B cell (primary cell): ENCODE measurements around the gene DUSP7. TPM values are rescaled to one million over a fixed set of nuclear protein-coding genes. Genes with fewer than 3 reads are reported as not detected.

Experiments used
- ATAC-seq: fragments of 200-7000 bp; cut with Tn5 transposase; one replicate; pipeline ENCODE4 v1.10.0; 2021; ENCODE audit warnings: low read depth, mild to moderate bottlenecking, moderate number of reproducible peaks, moderate library complexity
- CTCF ChIA-PET: fragments of 350-600 bp; sonication (Branson Sonifier 250); formaldehyde crosslinking; loops from one replicate; lab custom pipeline; 2021; ENCODE audit warnings: antibody characterized with exemption, inconsistent platforms; lab: Charles Lee
- POLR2A ChIA-PET: fragments of 350-600 bp; sonication (Branson Sonifier 250); formaldehyde crosslinking; loops from one replicate; lab custom pipeline; 2021; ENCODE audit warnings: antibody characterized with exemption; lab: Charles Lee
- DNase-seq: peaks from one replicate; pipeline ENCODE4 v3.0.0; 2013
- H2AFZ ChIP-seq: 2 replicates; pipeline ENCODE4 v1.6.1; 2012; ENCODE audit warnings: mild to moderate bottlenecking, low read depth, low read length; ENCODE audit not compliant: insufficient read depth, poor library complexity, severe bottlenecking
- H3K27ac ChIP-seq, 2 donors: 1 replicate in 1 of 2; 2 replicates in 1 of 2; pipeline ENCODE4 v1.5.1; 2012 to 2013; ENCODE audit warnings: low read length in 2 of 2, mild to moderate bottlenecking in 2 of 2, moderate library complexity in 1 of 2
- H3K27me3 ChIP-seq, 4 experiments: fragments of 200-600 bp in 1 of 4; sonication (generic) in 1 of 4; replicated peaks in 1 of 4; 1 replicate in 2 of 4; 2 replicates in 2 of 4; pipeline versions ENCODE4 v1.6.1 to v1.7.0; 2013 to 2016; ENCODE audit warnings: low read length in 3 of 4, mild to moderate bottlenecking in 2 of 4, mixed read lengths in 1 of 4, moderate library complexity in 1 of 4; ENCODE audit not compliant: insufficient read depth in 4 of 4, control insufficient read depth in 3 of 4; ENCODE audit errors: control extremely low read depth in 1 of 4
- H3K36me3 ChIP-seq, 2 experiments: replicated peaks in 1 of 2; 1 replicate in 1 of 2; 2 replicates in 1 of 2; pipeline versions ENCODE4 v1.6.1 to v1.7.1; 2013; ENCODE audit warnings: low read length in 1 of 2; ENCODE audit not compliant: insufficient read depth in 2 of 2, control insufficient read depth in 1 of 2; ENCODE audit errors: control extremely low read depth in 1 of 2, extremely low read depth in 1 of 2
- H3K4me1 ChIP-seq, 2 donors: fragments of 200-600 bp in 1 of 2; sonication (generic) in 1 of 2; 1 replicate in 1 of 2; 2 replicates in 1 of 2; pipeline versions ENCODE4 v1.5.1 to v1.6.1; 2013 to 2017; ENCODE audit warnings: low read length in 2 of 2; ENCODE audit not compliant: control insufficient read depth in 2 of 2, insufficient read depth in 2 of 2
- H3K4me2 ChIP-seq: replicated peaks from 2 replicates; pipeline ENCODE3; 2012; ENCODE audit warnings: mild to moderate bottlenecking, low read depth, low read length; ENCODE audit not compliant: poor library complexity, severe bottlenecking
- H3K4me3 ChIP-seq, 5 experiments: fragments of 200-600 bp in 1 of 5; sonication (generic) in 1 of 5; 1 replicate in 3 of 5; 2 replicates in 2 of 5; pipeline versions ENCODE4 v1.5.1 to v1.7.0; 2011 to 2016; ENCODE audit warnings: low read length in 4 of 5, mild to moderate bottlenecking in 4 of 5, low read depth in 2 of 5, control low read depth in 1 of 5, moderate library complexity in 1 of 5; ENCODE audit not compliant: insufficient read depth in 1 of 5; ENCODE audit errors: control extremely low read depth in 1 of 5, extremely low read depth in 1 of 5
- H3K79me2 ChIP-seq: fragments of 200-600 bp; sonication (generic); one replicate; pipeline ENCODE4 v1.6.0; 2016; ENCODE audit warnings: low read length; ENCODE audit not compliant: control insufficient read depth, insufficient read depth
- H3K9ac ChIP-seq: fragments of 200-600 bp; sonication (generic); 2 replicates; pipeline ENCODE4 v1.6.1; 2017; ENCODE audit warnings: mild to moderate bottlenecking, low read length, moderate library complexity
- H3K9me3 ChIP-seq, 3 donors: one replicate each; pipeline versions ENCODE4 v1.6.1 to v1.7.1; 2013; ENCODE audit warnings: low read length in 2 of 3; ENCODE audit not compliant: control insufficient read depth in 2 of 3, insufficient read depth in 1 of 3; ENCODE audit errors: control extremely low read depth in 1 of 3
- H4K20me1 ChIP-seq: 2 replicates; pipeline ENCODE4 v1.6.0; 2012; ENCODE audit warnings: mild to moderate bottlenecking, low read length; ENCODE audit not compliant: insufficient read depth, control insufficient read depth, poor library complexity, severe bottlenecking
- H3K27ac Mint-ChIP-seq: one replicate; pipeline ENCODE4 v1.8.0; 2021; ENCODE audit warnings: mixed read lengths
- H3K27me3 Mint-ChIP-seq: one replicate; pipeline ENCODE4 v1.8.0; 2021; ENCODE audit warnings: mixed read lengths
- H3K4me1 Mint-ChIP-seq: one replicate; pipeline ENCODE4 v1.8.0; 2021; ENCODE audit warnings: mixed read lengths
- H3K4me3 Mint-ChIP-seq: one replicate; pipeline ENCODE4 v1.8.0; 2021; ENCODE audit warnings: mixed read lengths
- H3K9me3 Mint-ChIP-seq: one replicate; pipeline ENCODE4 v1.8.0; 2022; ENCODE audit warnings: mixed read lengths; ENCODE audit not compliant: insufficient read depth
- EZH2 ChIP-seq: IDR thresholded peaks from 2 replicates; pipeline ENCODE4 v1.6.1; 2012; ENCODE audit warnings: borderline replicate concordance, low read depth, mild to moderate bottlenecking, moderate library complexity, low read length; ENCODE audit not compliant: insufficient read depth, poor library complexity, severe bottlenecking
- WGBS: methylation state at CpG from one replicate; pipeline ENCODE4 v1.1.5; 2013; ENCODE audit warnings: missing lambda C conversion rate; ENCODE audit not compliant: insufficient coverage; 5-methylcytosine and 5-hydroxymethylcytosine counted together
- intact Hi-C: fragments of 100-400 bp; cut with micrococcal nuclease; formaldehyde crosslinking; loops from one replicate; pipeline ENCODE4 v1.10.0; 2022
- polyA plus RNA-seq: library from polyadenylated mRNA; depleted of rRNA; stranded (reverse); fragments of >200 nt; gene quantifications from 2 replicates; pipeline ENCODE4 v1.2.3, GENCODE V29; 2012
- total RNA-seq, 2 donors: library from RNA; stranded (reverse); fragments of 120-200 nt in 1 of 2; gene quantifications; 1 replicate in 1 of 2; 2 replicates in 1 of 2; pipeline versions ENCODE4 v1.2.3 to v1.2.4, GENCODE V29; 2013 to 2022
- TF ChIP-seq, protein P1 (sequence below): fragments of 200-600 bp; IDR thresholded peaks from one replicate; pipeline ENCODE4 v1.8.0; 2022; ENCODE audit warnings: antibody characterized with exemption, mild to moderate bottlenecking

Gene DUSP7
- total and polyA plus RNA-seq, 2 donors (not counting 1 experiment from before 2014, with no cell fraction given): 5.1 to 6.9 TPM

- H3K27me3 ChIP-seq: peaks cover 0 to 3% (median 0%) of the 10 kb centered on the region in 4 experiments
- intact Hi-C loops: no loop called here
- H3K4me3 Mint-ChIP-seq: no peak overlapping the region
- H3K27ac Mint-ChIP-seq: no peak overlapping the region
- ATAC-seq: no peak
- no peak overlapping the region for H3K9ac ChIP-seq
- no peaks in the 10 kb centered on the region for H3K79me2 ChIP-seq
- H3K4me2 ChIP-seq: no peak overlapping the region
- H2AFZ ChIP-seq: no peak overlapping the region
- no peak for DNase-seq
- no peak overlapping the region for H3K4me3 ChIP-seq
- CTCF ChIA-PET: interaction anchor here (0.7 to 1.5 kb wide), 2 partner anchors 33 to 358 kb away, joined by 3 read pairs; no protein-coding TSS in a partner anchor
- H3K9me3 ChIP-seq: no peaks in the 10 kb centered on the region
- H3K27me3 Mint-ChIP-seq: peaks cover 3% of the 10 kb centered on the region
- TF ChIP-seq EZH2: no peak
- TF ChIP-seq, protein P1, sequence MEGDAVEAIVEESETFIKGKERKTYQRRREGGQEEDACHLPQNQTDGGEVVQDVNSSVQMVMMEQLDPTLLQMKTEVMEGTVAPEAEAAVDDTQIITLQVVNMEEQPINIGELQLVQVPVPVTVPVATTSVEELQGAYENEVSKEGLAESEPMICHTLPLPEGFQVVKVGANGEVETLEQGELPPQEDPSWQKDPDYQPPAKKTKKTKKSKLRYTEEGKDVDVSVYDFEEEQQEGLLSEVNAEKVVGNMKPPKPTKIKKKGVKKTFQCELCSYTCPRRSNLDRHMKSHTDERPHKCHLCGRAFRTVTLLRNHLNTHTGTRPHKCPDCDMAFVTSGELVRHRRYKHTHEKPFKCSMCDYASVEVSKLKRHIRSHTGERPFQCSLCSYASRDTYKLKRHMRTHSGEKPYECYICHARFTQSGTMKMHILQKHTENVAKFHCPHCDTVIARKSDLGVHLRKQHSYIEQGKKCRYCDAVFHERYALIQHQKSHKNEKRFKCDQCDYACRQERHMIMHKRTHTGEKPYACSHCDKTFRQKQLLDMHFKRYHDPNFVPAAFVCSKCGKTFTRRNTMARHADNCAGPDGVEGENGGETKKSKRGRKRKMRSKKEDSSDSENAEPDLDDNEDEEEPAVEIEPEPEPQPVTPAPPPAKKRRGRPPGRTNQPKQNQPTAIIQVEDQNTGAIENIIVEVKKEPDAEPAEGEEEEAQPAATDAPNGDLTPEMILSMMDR: no peak
- no peaks in the 10 kb centered on the region for H3K4me1 ChIP-seq
- no peaks in the 10 kb centered on the region for H3K9me3 Mint-ChIP-seq
- 92% methylated on average over 10 of the region's 11 CpGs for WGBS
- POLR2A ChIA-PET: no interaction called here
- no peak overlapping the region for H3K27ac ChIP-seq
- H3K36me3 ChIP-seq: no peaks in the 10 kb centered on the region
- H4K20me1 ChIP-seq: no peaks in the 10 kb centered on the region
- peaks cover 1% of the 10 kb centered on the region for H3K4me1 Mint-ChIP-seq
Observed at GRCh38 chr3:52017586-52017985, 38.8 kb downstream of the DUSP7 start.

DNA sequence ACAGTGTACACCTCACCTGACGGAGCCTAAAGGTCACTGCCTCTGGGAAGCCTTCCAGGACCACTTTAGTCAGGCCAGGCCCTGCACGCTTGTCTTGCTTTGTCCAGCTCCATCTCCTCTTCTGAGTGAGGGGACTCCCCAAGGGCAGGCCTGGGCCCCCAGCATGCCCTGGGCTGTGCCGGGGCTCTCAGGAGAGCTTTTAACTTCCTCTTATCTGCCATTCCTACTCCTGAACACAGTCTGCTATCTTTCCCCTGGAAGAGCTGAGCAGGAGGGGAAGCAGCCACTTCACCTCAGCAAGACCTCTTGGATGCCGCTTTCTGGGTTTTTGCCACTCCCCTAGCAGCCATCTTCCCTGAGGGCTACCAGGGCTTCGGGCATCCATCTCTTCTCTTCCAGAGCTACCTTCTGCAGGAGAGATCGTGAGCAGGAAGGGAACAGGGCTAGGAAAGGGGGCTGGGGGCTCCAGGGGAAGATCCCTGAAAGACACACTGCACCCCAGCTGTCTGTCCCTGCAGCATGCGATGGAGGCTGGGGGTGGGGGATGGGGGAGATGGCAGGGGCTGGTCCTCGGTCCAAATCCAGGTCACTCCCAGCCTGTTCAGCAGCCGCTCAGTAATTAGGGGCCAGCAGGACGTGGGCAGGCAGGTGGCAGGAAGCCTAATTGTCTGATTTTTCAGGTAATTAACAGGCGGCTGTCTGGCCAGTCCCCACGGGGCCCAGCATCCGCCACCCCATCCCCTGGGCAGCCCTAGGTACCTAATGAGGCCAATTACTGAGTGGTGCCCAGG, 40.7 kb downstream of the DUSP7 start:
- Mint-ChIP-seq H3K4me3 (no peak overlapping the region), H3K4me1 (no peaks in the 10 kb centered on the region), H3K27me3 (peaks cover 3% of the 10 kb centered on the region), H3K9me3 (no peaks in the 10 kb centered on the region), H3K27ac (no peak overlapping the region)
- H3K36me3 ChIP-seq: no peaks in the 10 kb centered on the region
- ChIA-PET CTCF (interaction anchor here (1.5 kb wide), 1 partner anchor 35 kb away, joined by 3 read pairs; no protein-coding TSS in a partner anchor), POLR2A (no interaction called here)
- H3K27me3 ChIP-seq: peaks cover 0 to 3% (median 0%) of the 10 kb centered on the region in 4 experiments
- H3K4me2 ChIP-seq: no peak overlapping the region
- no peak overlapping the region for H3K9ac ChIP-seq
- H4K20me1 ChIP-seq: no peaks in the 10 kb centered on the region
- DNase-seq (no peak), ATAC-seq (no peak)
- 82% methylated on average over 11 of the region's 13 CpGs for WGBS
- TF ChIP-seq EZH2: no peak
- intact Hi-C loops: no loop called here
- no peaks in the 10 kb centered on the region for H3K79me2 ChIP-seq
- no peak overlapping the region for H3K4me3 ChIP-seq
- H3K4me1 ChIP-seq: no peaks in the 10 kb centered on the region
- no peak overlapping the region for H3K27ac ChIP-seq
- no peaks in the 10 kb centered on the region for H3K9me3 ChIP-seq
- no peak overlapping the region for H2AFZ ChIP-seq
